Right lobe of liver (tissue), 6 donors: ENCODE data around the gene UBXN1. TPM values are rescaled to one million over a fixed set of nuclear protein-coding genes. Genes with fewer than 3 reads are reported as not detected.

Experiments
- ATAC-seq, 4 donors: fragments of 200-7000 bp; cut with Tn5 transposase; one replicate each; pipeline ENCODE4 v1.9.1; 2020; ENCODE audit warnings: mild to moderate bottlenecking in 4 of 4, moderate library complexity in 4 of 4
- DNase-seq, 3 donors: peaks; one replicate each; pipeline ENCODE4 v3.0.0-alpha.2; 2020
- H3K27ac ChIP-seq, 3 donors: fragments of 200-600 bp; one replicate each; pipeline ENCODE4 v1.8.0; 2022
- H3K27me3 ChIP-seq, 2 donors: fragments of 200-600 bp; one replicate each; pipeline ENCODE4 v1.8.0; 2022
- H3K36me3 ChIP-seq, 4 donors: fragments of 200-600 bp; sonication (generic) in 1 of 4; one replicate each; pipeline versions ENCODE4 v1.5.1 to v1.8.0; 2017 to 2022; ENCODE audit warnings: control low read depth in 1 of 4
- H3K4me1 ChIP-seq, 4 donors: fragments of 200-600 bp; sonication (generic) in 1 of 4; one replicate each; pipeline versions ENCODE4 v1.5.1 to v1.8.0; 2017 to 2022; ENCODE audit warnings: control low read depth in 1 of 4
- H3K4me3 ChIP-seq, 3 donors: fragments of 200-600 bp; one replicate each; pipeline ENCODE4 v1.8.0; 2022
- H3K9me3 ChIP-seq, 4 donors: fragments of 200-600 bp; sonication (generic) in 1 of 4; one replicate each; pipeline versions ENCODE4 v1.5.1 to v1.8.0; 2017 to 2022; ENCODE audit warnings: control low read depth in 1 of 4
- CTCF ChIP-seq, 4 donors: fragments of 200-600 bp in 3 of 4; fragments of 450-650 bp in 1 of 4; IDR thresholded peaks; one replicate each; pipeline versions ENCODE4 v1.5.1 to v1.8.0; 2016 to 2022; ENCODE audit warnings: antibody characterized with exemption in 4 of 4, mild to moderate bottlenecking in 2 of 4
- POLR2A ChIP-seq: fragments of 450-650 bp; IDR thresholded peaks from one replicate; pipeline ENCODE4 v1.6.1; 2017; ENCODE audit warnings: antibody characterized with exemption, mild to moderate bottlenecking
- WGBS: methylation state at CpG from one replicate; pipeline ENCODE4 v1.1.6; 2018; ENCODE audit warnings: low coverage, low lambda C conversion rate; ENCODE audit not compliant: insufficient coverage; ENCODE audit errors: missing lambda C conversion rate; 5-methylcytosine and 5-hydroxymethylcytosine counted together
- intact Hi-C, 2 donors: fragments of 100-400 bp; cut with DNase I; formaldehyde crosslinking; loops; one replicate each; pipeline versions ENCODE4 v1.11.2 to v1.14.1; 2022
- total RNA-seq, 6 experiments: library from RNA; depleted of rRNA in 2 of 6; stranded (reverse); fragments of >200 nt in 2 of 6; fragmentation: NEBNext Ultra II Directional in 3 of 6; extraction: Animal tissue kit (Norgen Biotek cat#: 25700) in 3 of 6; gene quantifications; one replicate each; pipeline versions ENCODE4 v1.1.0 to v1.2.4, GENCODE V29; 2016 to 2023
- donor health status: DM: no; HTN: yes; CAD: no.
- donor health status: DM: no; HTN: no; CAD: no.
- donor health status: DM: no; HTN: no; CAD: no.
- donor health status: DM: no; HTN: yes; CAD: no.
- donor health status: DM: no; HTN: yes; CAD: no.

The UBXN1 gene
- total RNA-seq, 6 experiments from 2014 or later: 24.7 to 41.9 (median 28.0) TPM

- 75% methylated on average over 2 of the region's 11 CpGs for WGBS
These were observed 29.9 kb downstream of the UBXN1 start for GRCh38 chr11:62648967-62649364.

GRCh38 chr11:62648185-62648966, 30.5 kb downstream of the UBXN1 start:
- intact Hi-C loops: no loop called here
- WGBS: 89% methylated on average over 6 of the region's 24 CpGs
- DNase-seq: no peak
- Histone ChIP-seq H3K27me3 (no peaks in the 10 kb centered on the region), H3K36me3 (peaks cover 0 to 18% (median 5%) of the 10 kb centered on the region in 4 donors), H3K4me3 (no peak overlapping the region), H3K27ac (no peak overlapping the region), H3K9me3 (no peaks in the 10 kb centered on the region), H3K4me1 (peaks cover 0 to 29% (median 8%) of the 10 kb centered on the region in 4 donors)
- ATAC-seq: no peak
- TF ChIP-seq POLR2A: no peak
- no peak for TF ChIP-seq CTCF (IDR thresholded peaks at IDR 0.05)

More at GRCh38 chr11:62648967-62649364, 29.9 kb downstream of the UBXN1 start:
- ATAC-seq (no peak), DNase-seq (peak in 1 of 3 donors; percentile 19)
- Histone ChIP-seq H3K36me3 (peaks cover 0 to 13% (median 5%) of the 10 kb centered on the region in 4 donors), H3K4me1 (peaks cover 0 to 29% (median 8%) of the 10 kb centered on the region in 4 donors), H3K27ac (no peak overlapping the region), H3K4me3 (no peak overlapping the region), H3K9me3 (no peaks in the 10 kb centered on the region), H3K27me3 (no peaks in the 10 kb centered on the region)
- TF ChIP-seq CTCF (IDR thresholded peaks at IDR 0.05) (no peak), POLR2A (no peak)
- intact Hi-C loops: no loop called here

- DNase-seq (no peak), ATAC-seq (no peak)
- no peak for TF ChIP-seq POLR2A
- TF ChIP-seq CTCF (IDR thresholded peaks at IDR 0.05): no peak
- Histone ChIP-seq H3K4me1 (peaks cover 0 to 28% (median 8%) of the 10 kb centered on the region in 4 donors), H3K27ac (no peak overlapping the region), H3K36me3 (peaks cover 0 to 25% (median 9%) of the 10 kb centered on the region in 4 donors), H3K27me3 (no peaks in the 10 kb centered on the region), H3K9me3 (no peaks in the 10 kb centered on the region), H3K4me3 (no peak overlapping the region)
- WGBS: 80% methylated on average over 3 of the region's 6 CpGs
- intact Hi-C loops: no loop called here
These were observed 31.3 kb downstream of the UBXN1 start for GRCh38 chr11:62647609-62648005.

- H3K4me3 ChIP-seq: peak overlapping the region in 2 of 3 donors; percentile 21 to 98
- DNase-seq: peak in 1 of 3 donors; percentile 52
- no peak for TF ChIP-seq POLR2A
- no peak for TF ChIP-seq CTCF (IDR thresholded peaks at IDR 0.05)
- intact Hi-C loops: no loop called here
- H3K36me3 ChIP-seq: peaks cover 0 to 26% (median 11%) of the 10 kb centered on the region in 4 donors
- H3K4me1 ChIP-seq: peaks cover 0 to 22% (median 8%) of the 10 kb centered on the region in 4 donors
- H3K27me3 ChIP-seq: no peaks in the 10 kb centered on the region
- H3K27ac ChIP-seq: peak overlapping the region in 2 of 3 donors; percentile 20 to 55
- WGBS: 25% methylated on average over 11 of the region's 32 CpGs
- ATAC-seq: peak in 1 of 4 donors; percentile 6
- no peaks in the 10 kb centered on the region for H3K9me3 ChIP-seq
These were observed 31.9 kb downstream of the UBXN1 start for GRCh38 chr11:62646825-62647608.
